ENCODE data around the gene PHACTR3. TPM values are rescaled to one million over a fixed set of nuclear protein-coding genes. Genes with fewer than 3 reads are reported as not detected.

PHACTR3 gene
- total RNA-seq, 1 donor from 2014 or later: 22.3 TPM

- H3K9me3 Mint-ChIP-seq: no peaks in the 10 kb centered on the region
- H3K27ac Mint-ChIP-seq (ENCODE audit: unreplicated experiment): no peak overlapping the region
- DNase-seq (ENCODE audit: low read depth, low spot score): no peak
- no peaks in the 10 kb centered on the region for H3K36me3 Mint-ChIP-seq (ENCODE audit: low read depth)
- TF ChIP-seq CTCF (conservative IDR thresholded peaks at IDR 0.05): no peak
- peaks cover 15% of the 10 kb centered on the region for H3K4me1 Mint-ChIP-seq
- no peak overlapping the region for H3K4me3 Mint-ChIP-seq
- H3K27me3 Mint-ChIP-seq (ENCODE audit: low read depth): no peaks in the 10 kb centered on the region
These were observed 168.9 kb downstream of the PHACTR3 start for GRCh38 chr20:59772931-59773913.

- no peak for DNase-seq (ENCODE audit: low read depth, low spot score)
- Mint-ChIP-seq H3K36me3 (ENCODE audit: low read depth) (no peaks in the 10 kb centered on the region), H3K4me3 (no peak overlapping the region), H3K9me3 (no peaks in the 10 kb centered on the region), H3K4me1 (peaks cover 15% of the 10 kb centered on the region), H3K27ac (ENCODE audit: unreplicated experiment) (peak overlapping the region; percentile 36), H3K27me3 (ENCODE audit: low read depth) (no peaks in the 10 kb centered on the region)
- TF ChIP-seq CTCF (conservative IDR thresholded peaks at IDR 0.05): no peak
These were observed 169.9 kb downstream of the PHACTR3 start for GRCh38 chr20:59774204-59774641.

- H3K4me3 Mint-ChIP-seq: no peak overlapping the region
- no peak overlapping the region for H3K27ac Mint-ChIP-seq (ENCODE audit: unreplicated experiment)
- H3K9me3 Mint-ChIP-seq: no peaks in the 10 kb centered on the region
- no peak for TF ChIP-seq CTCF (conservative IDR thresholded peaks at IDR 0.05)
- H3K27me3 Mint-ChIP-seq (ENCODE audit: low read depth): no peaks in the 10 kb centered on the region
- no peak for DNase-seq (ENCODE audit: low read depth, low spot score)
- peaks cover 15% of the 10 kb centered on the region for H3K4me1 Mint-ChIP-seq
- no peaks in the 10 kb centered on the region for H3K36me3 Mint-ChIP-seq (ENCODE audit: low read depth)
These were observed 170.8 kb downstream of the PHACTR3 start for GRCh38 chr20:59774921-59775686.

- DNase-seq (ENCODE audit: low read depth, low spot score): no peak
- Mint-ChIP-seq H3K27me3 (ENCODE audit: low read depth) (no peaks in the 10 kb centered on the region), H3K36me3 (ENCODE audit: low read depth) (no peaks in the 10 kb centered on the region), H3K9me3 (no peaks in the 10 kb centered on the region), H3K4me1 (peaks cover 15% of the 10 kb centered on the region), H3K4me3 (no peak overlapping the region), H3K27ac (ENCODE audit: unreplicated experiment) (no peak overlapping the region)
- no peak for TF ChIP-seq CTCF (conservative IDR thresholded peaks at IDR 0.05)
These were observed 171.3 kb downstream of the PHACTR3 start for GRCh38 chr20:59775687-59776055.

- H3K9me3 Mint-ChIP-seq: no peaks in the 10 kb centered on the region
- H3K36me3 Mint-ChIP-seq (ENCODE audit: low read depth): no peaks in the 10 kb centered on the region
- peaks cover 15% of the 10 kb centered on the region for H3K4me1 Mint-ChIP-seq
- H3K27ac Mint-ChIP-seq (ENCODE audit: unreplicated experiment): no peak overlapping the region
- no peak for TF ChIP-seq CTCF (conservative IDR thresholded peaks at IDR 0.05)
- H3K27me3 Mint-ChIP-seq (ENCODE audit: low read depth): no peaks in the 10 kb centered on the region
- no peak overlapping the region for H3K4me3 Mint-ChIP-seq
- DNase-seq (ENCODE audit: low read depth, low spot score): no peak
These were observed 171.8 kb downstream of the PHACTR3 start for GRCh38 chr20:59776059-59776603.
